CD4-positive, alpha-beta T cell treated with Interleukin-15 for 4 hours (primary cell): ENCODE data around the gene TNPO1.
"Not testable (repeated sequence)": the region's sequence is repeated elsewhere in the genome, so short reads cannot be mapped to it uniquely, and the experiment has no call there.

Source experiments
- DNase-seq: peaks from one replicate; pipeline ENCODE4 v3.0.0-alpha.2; 2020; ENCODE audit warnings: low spot score

The TNPO1 gene

GRCh38 chr5:72934953-72935725 lies 118.7 kb downstream of the TNPO1 start:
- DNase-seq = not testable (repeated sequence)

- DNase-seq = no peak
Observed at GRCh38 chr5:72936893-72937292, 120.4 kb downstream of the TNPO1 start.

DNA sequence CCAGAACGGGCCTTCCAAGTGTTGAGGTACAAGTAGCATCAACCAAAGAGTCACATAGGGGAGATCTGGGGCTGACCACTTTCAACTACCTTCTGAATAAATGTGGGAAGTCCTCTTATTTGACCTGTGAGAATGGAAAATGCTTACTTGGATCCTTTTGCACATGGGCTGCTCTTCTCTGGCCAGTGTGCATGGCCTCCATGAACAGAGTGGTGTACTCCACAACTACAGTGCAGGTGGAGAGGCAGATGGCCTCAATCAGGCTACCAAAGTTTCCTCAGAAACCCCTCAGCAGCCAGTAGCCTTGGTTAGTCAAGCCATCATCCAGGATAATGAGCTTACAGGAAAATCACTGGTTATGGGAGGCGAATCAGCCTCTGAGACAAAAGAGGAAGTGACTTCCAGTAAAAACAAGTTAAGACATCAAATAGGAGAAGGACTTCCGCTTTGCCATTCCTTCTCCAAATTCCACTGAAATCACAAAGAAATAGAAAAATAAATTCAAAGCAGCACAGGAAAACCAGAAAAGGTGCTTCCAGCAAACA lies 121.1 kb downstream of the TNPO1 start:
- DNase-seq = no peak

DNA sequence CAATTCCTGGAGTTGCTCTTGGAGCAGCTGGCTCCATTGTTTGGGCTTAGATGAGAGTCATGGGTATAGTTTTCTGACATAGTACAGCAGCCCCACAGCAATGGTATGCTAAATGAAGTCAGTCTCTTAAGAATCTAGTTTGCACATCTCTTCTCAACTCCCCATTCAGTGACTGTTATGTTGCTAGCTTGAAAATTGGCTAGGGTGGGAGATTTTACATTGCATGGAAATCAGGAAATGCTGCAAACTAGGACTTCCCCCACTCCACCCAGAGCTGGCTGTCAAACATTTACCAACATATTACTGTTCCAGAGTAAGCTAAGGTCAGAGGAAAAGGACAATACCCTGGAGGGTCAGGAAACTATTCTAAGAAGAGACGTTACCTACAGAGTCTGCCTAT lies 121.7 kb downstream of the TNPO1 start:
- no peak for DNase-seq

- DNase-seq = no peak
Observed at GRCh38 chr5:72940082-72940481, 123.6 kb downstream of the TNPO1 start.

GRCh38 chr5:72943307-72943706 lies 126.8 kb downstream of the TNPO1 start:
- DNase-seq = no peak

- no peak for DNase-seq
Observed at GRCh38 chr5:72947498-72947897, 131.0 kb downstream of the TNPO1 start.

GRCh38 chr5:72949481-72949880 lies 133.0 kb downstream of the TNPO1 start:
- DNase-seq = no peak

DNA sequence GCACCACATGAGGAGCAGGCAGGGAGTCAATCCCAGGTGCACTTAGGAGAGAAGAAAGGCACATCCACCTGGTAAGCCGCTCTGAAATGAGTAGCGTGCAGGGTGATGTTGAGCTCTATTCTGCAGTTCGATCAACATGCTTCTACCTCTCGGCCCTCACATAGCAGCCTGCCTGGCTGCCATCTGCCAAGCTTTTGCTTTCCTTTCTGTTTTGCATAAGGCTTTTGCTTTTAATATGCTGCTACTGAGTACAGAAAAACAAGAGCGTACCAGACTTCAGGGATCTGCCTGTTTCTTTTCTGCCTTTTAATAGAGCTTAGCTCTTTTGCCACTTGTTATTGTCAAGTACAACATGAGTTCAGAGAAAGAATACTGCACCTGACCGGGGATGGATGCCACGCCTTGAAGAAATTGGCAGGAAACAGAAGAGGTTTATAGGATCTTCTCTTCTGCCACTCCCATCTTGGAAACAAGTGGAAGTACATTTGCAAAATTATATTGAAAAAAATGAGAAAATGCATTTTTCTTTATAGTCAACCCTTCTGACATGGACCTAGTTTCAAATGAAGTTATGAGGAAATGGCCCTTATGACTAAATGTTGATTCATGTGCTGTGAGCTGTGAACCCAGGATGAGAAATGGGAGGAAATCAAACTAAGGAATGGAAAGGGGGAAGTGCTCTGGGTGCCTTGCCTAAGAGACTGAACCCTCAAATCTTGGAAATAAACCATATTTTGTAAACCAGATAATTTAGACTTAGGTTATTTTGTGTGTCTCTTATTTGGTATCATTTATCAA lies 135.4 kb downstream of the TNPO1 start:
- DNase-seq = no peak

- no peak for DNase-seq
Observed at GRCh38 chr5:72954389-72954788, 137.9 kb downstream of the TNPO1 start.

- no peak for DNase-seq
Observed at GRCh38 chr5:72955143-72955767, 138.8 kb downstream of the TNPO1 start.

GRCh38 chr5:72955768-72956323 lies 139.4 kb downstream of the TNPO1 start, which contains the start of gene FCHO2:
TSS of gene FCHO2 (plus strand) at chr5:72956041. CDS start at chr5:72956097, 56 bp downstream.
- peak; percentile 95 for DNase-seq

GRCh38 chr5:72956324-72957140 lies 140.1 kb downstream of the TNPO1 start:
- DNase-seq = peak; percentile 2

- no peak for DNase-seq
Observed at GRCh38 chr5:72957337-72957736, 140.9 kb downstream of the TNPO1 start.

- DNase-seq = no peak
Observed at GRCh38 chr5:72959257-72959656, 142.8 kb downstream of the TNPO1 start.
